GM19438 (cell line): Measurements from ENCODE around the gene TFEB.

ENCODE experiments used
- ATAC-seq: cut with Tn5 transposase; IDR thresholded peaks from one replicate; pipeline ENCODE4 v1.9.1; 2021; ENCODE audit warnings: low read depth; ENCODE audit not compliant: unreplicated experiment

TFEB gene

DNA sequence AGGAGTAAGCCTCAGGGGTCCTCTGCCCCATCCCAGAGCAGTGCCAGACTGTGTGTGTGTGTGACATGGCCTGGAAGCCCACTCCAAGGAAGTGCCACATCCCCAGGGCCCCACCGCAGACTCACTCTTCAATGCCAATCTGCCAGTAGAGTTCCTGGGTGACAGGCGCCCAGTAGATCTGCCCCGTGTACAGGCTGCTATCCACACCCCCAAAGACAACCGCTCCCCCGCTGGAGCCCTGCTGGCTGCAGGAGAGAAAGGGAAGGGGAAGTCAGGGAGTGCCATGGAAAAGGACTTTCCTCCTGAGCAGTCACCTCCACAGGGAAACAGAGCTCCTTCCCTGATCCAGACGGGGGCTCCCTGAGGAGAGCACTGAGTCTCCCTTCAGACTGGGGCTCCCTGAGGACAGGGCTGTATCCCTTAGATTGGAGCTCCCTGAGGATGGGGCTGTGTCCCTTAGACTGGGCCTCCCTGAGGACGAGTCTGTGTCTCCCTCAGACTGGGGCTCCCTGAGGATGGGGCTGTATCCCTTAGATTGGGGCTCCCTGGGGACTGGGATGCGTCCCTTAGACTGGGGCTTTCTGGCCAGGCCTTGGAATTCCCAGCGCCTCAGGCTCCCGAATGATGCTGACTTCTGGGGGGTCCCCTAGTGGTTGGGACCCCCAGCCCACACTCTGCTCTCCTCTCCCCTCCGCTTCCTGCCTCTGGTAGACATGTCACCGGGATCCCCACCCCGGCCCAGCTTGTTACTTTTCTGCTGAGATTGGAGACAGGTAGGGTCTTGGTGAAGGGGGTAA is 5.2 kb upstream of the TFEB start:
- no peak for ATAC-seq

DNA sequence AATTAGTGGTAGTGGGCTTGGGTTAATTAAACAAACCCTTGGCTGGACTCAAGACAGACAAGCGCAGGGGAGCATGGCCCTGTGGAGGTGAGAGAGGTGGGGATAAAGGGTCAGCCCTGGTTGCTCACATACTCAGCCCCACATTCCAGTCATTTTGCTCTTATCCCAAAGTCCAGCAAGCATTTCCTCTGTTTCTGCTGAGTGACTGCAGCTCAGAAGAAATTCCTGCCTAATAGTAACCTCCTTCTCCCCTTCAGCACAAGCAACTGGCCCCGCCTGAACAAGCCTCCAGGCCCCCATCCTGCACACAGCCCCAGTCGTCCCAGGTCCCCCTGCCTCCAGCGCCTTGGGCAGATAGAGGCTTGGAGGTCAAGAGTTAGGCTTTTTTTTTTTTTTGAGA is 3.6 kb upstream of the TFEB start:
- ATAC-seq: no peak

DNA sequence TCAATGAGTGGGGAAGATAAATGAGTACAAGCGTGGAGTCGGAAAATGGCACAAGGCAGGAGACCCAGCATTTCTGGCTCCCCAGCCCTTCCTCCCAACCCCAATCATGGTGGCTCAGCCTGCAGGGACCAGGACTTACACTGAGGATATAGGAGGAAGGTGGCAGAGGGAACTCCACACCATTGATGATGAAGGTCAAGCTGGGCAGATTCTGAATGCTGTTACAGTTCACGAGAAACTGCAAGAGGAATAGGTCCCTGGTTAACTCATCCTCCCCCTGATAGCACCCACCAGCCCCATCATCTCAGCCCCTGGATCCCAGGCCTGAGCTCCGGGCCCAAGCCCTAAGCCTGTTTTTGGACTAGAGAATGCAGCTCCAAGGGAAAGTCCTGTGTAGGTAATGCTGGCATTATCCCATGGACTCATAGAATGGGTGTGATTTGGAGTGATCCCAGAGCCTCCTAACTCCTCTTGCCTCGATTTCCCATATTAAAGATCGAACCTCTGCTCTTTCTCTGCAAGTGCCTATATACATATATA is 2.3 kb upstream of the TFEB start:
- no peak for ATAC-seq

DNA sequence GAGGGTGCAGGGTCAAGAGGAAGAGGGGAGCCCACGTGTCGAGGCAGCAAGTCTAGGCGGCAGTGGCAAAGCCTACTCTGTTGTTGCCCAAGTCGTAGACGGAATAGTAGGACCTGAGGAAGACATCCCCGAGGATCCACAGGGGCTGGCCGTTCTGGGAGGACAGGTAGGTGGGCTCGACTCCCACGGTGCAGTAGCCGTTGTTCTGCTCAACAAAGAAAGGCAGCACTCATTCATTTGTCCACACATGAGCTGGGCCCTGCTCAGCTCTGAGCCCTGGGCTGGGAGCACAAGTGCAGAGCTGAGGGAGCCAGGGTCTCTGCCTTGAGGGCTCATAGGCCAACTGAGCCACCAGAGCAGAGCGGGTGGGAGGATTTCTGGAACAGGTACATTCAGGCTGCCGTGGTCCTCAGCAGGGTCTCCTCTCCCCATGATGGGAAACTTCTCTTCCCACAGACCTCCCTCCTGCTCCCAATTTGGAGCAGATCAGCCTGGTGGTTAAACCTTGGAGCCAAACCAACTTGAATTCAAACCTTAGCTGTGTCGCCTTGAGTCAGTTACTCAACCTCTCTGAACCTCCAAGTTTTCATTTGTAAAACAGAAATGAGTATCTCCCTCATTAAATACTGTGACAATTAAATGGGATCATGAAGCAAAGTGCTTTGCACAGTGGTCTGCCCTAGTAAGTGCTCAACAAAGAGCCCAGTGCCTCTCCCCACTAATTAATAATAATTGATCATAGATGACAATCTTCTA is 1.6 kb upstream of the TFEB start:
- ATAC-seq: no peak

DNA sequence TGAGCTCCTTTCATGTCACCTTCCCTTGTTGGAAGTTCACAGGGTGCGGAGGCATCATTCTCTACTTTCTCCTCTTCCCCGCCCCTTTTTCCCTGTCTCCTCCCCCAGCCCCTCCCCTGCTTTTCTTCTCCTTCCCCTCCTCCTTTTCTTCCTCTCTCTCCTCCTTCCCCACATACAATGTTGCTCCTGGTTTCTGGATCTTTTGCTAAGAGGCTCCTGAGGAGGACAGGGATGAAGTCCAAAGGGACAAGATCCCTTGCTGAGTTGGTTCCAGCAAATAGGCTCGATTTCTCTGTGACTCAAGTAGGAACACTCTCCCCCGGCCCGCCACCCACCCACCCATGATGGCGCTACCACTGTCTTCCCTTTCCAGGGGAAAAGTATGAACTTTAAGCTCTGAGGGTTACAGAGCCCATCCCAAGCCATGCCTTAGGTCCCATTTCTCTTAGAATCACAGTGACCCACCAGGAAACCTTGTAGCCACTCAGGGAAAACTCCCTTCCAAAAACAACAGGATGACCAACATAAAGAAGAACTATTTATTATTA is 852 bp upstream of the TFEB start:
- ATAC-seq: no peak

DNA sequence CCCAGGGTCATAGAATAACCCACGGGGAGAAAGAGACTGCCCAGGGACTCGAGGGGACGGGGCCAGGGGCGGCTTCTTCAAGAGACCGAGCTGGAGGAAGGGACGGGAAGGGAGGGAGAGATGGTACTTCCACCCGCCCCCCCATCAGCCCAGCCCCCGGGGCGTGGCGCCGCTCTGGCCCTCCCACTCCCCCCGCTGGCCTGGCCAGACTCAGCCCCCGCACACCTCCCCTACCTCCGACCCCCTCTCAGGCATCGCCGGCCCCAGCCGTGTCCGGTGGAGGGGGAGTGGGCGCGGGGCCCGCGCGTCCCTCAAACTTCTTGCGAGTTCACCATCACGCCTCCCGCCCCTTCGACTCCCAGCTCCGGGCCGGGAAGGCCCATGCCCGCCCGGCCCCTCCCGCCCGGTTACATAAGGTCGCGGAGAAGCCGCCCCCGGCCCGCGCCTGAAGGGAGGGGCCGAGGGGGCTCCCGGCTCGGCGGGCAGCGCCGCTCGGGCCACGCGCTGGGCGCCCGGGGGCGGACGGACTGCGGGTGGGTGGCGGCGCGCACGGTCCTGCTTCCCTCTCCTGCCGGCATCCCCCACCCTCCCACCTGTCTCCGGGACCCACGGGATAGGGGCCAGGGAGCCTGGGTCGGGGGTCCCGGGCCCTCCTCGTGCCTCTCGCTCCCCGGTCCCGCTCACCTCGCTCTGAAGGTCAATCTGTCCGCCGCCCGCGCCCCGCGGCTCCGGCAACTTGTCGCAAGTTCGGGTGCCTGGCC is 562 bp downstream of the TFEB start:
- ATAC-seq: peak; percentile 30

DNA sequence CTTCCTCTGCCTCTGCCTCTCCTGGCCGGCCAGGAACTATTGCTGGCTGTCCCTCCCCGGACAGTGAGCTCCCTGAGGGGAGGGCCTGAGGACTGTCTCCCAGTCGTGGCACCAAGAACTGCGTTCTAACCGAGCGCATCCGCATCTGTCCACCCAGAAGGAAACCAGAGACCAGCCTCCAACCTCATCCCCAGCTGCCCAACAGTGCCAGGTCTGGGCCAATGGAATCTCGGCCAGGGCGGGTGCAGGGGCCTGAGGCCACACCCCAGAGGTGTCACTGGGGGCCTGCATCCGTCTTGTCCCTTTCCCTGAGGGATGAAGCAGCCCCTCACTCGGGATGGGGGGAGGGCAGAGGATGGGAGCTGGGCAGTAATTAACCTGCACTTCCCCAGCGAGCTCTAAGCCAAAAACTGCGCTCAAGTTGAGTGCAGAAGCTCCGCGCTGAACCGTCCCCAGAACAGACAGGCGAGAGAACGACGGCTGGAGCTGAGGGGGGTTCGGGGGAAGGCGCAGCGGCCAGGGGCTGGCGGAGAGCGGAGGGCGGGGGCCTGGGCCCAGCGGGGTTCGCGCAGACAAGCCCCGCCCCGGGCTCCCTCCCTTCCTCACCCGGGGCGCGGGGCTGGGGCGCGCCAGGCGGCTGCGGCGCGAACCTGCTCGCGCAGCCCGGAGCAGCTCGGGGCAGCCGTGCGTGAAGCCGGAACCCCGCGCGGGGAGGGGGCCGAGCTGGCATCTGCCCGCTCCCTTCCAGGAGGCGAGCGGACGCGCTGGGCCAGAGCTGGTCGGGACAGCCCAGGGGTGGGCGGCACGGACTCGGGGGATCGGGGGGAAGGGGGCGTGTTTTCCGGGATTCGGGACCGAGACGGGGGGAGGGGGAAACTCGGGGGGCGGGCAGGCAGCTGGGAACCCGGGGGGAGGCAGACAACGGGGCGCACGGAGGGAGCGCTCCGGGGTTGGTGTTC is 1.4 kb downstream of the TFEB start:
- ATAC-seq: peak; percentile 48

DNA sequence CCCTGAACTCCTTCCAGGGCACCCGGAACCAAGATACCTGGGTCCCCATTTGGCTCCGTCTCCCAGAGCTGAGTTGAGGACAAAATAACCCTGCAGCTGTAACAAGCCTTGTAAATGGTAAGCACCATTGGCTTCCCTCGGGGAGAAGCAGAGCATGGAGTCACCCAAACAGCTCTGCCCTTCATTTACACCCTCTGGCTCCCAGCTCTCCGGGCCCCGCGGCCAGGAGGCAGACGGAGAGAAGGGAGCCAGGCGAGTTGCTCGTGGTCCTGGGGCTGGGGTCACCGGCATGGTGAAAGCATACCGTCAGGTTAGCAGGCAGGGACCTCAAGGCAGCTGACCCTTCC is 2.1 kb downstream of the TFEB start:
- ATAC-seq: no peak

DNA sequence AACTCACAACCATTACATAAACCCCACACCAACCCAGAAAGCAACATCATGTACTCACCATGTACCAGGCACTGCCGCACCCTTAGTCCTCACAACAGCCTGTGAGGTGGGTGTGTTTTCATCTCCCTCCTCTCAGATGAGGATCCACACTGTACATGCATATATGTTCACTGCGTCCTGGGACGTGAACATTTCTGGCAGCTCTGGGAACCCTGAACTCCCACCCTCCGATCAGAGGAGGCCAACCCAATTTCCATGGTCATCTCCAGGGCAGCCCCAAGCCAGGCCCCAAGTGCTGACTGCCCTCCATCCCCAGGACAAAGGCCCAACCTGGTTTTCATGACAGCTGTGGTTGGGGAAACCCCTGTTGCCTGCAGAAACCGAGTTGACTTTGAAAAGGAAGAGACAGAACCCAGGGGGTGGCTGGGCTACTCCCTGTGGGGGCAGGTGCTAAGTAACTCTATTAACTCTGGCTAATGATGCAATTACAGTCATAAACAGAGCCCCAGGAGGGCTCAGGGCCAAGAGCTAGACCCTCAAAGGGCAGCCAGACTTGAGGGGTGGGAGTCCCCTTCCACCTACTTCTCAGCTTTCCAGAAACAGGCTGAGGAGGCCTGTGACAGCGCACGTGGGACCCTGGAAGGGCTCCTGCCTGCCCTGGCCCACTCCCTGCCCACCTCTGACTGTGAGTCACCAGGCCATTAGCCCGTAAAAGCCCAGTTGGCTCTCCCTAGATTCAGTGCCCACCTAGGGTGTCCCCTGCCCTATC is 2.6 kb downstream of the TFEB start:
- ATAC-seq: peak; percentile 29

DNA sequence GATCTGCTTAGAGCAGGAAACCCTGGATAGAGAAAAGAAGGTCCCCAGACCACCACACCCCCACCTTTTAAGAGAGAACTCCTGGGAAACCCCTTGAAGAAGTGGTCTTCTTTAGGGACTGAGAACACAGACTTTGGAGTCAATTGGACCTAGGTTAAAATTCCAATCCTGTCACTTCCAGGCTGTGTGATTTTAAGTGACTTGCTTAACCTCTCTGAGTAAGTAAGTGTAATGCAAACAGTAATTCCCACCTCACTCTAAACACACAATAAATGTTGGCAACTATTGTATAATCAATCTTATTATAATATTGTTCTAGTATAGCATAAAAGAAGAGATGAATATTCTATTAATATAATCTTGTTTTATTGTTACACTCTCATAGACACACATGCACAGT is 3.3 kb downstream of the TFEB start:
- ATAC-seq: no peak

DNA sequence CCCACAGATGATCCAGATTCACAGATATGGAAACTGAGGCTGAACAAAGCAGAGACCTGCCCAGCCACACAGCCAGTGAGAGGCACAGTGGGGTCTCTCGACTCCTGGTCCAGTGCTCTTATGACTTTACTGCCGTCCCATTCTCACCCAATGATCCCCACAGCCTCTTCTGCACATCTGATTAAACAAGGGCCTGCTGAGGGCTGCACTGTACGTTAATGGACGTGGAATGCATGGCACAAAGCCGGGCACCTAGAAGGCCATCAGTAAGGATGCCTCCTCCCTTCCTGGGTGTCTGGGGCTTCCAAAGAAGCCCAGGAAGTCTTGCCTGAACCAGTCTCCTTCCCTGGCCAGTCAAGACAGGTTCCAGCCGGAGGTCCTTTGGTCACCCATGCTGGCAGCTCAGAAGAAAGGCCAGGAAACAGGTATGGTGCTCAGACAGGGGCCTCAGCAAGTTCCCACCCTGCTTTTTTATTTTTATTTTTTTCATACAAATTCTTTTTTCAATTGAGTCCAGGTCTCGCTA is 3.8 kb downstream of the TFEB start:
- no peak for ATAC-seq

DNA sequence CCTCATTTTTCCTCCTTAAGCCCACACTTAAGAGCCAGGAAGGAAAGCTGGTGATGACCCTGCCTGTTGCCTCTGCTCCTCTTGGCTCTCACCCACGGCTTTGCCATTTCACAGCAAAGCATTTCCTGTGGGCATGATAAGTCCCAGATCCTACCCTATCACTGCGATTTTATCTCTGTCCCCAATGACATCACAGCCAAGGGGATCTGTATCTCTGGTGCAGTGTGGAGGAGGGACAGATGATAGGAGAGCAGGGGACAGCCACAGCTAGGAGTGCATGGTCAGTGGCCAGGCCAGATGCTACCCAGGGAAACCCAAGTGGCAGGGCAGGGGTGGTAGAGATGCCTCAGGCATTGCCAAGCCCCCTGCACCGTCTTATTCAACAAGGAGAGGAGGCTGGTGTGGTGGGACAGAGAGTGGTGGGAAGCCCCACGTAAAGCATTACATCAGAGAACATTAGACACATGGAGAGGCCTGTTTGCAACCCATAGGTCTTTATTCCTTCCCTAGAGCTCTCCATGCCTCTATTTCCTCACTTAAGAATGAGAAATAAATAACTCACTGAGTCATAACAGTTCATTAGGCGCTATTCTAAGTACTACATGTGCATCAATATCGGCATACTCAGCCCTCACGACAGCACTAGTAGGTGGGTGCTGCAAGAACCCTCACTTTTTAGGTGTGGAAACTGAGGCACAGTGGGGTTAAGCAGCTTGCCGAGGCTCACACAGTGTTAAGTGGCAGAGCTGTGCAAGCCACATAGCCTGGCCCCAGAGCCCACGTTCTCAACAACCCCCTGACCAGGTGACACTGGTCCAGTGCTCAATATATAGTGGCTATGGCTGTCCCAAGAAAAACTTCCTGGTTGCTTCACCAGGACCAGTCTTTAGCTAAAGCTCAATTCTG is 4.6 kb downstream of the TFEB start:
- no peak for ATAC-seq

DNA sequence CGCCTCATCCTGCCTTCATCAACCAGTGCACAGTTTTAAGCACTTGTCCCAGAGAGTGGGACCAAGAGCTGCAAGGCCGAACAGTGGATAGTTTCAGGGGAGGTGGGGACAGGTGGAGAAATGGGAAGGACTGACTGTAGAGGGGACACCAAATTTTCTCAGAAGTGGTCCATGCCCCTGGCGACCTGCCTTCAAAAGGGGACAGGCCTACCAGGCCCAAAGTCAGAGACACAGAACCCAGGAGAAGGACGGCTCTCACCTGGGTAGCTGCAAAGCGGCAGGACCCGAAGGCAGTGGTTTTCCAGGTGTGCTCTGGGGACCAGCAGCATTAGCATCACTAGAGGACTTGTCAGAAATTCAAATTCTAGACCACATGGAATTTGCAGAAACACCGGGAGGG is 5.8 kb downstream of the TFEB start:
- no peak for ATAC-seq

DNA sequence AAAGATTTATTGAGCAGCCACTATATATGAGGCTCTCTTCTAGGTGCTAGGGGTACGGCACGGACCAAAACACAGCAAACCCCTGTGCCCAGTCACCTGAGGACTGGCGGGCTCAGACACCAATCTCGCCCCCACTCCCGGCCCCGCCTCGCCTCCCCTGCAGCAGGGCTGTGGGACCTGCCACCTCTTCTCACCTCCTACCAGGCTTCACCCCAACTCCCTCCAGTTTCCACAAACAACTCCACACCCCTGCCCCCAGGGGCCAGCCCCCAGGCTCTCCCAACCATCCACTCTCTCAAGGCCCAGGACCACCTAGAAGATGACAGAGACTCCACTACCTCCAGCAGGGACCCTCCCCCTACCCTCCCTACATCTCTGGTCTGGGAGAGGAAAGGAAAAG is 6.5 kb downstream of the TFEB start:
- no peak for ATAC-seq

DNA sequence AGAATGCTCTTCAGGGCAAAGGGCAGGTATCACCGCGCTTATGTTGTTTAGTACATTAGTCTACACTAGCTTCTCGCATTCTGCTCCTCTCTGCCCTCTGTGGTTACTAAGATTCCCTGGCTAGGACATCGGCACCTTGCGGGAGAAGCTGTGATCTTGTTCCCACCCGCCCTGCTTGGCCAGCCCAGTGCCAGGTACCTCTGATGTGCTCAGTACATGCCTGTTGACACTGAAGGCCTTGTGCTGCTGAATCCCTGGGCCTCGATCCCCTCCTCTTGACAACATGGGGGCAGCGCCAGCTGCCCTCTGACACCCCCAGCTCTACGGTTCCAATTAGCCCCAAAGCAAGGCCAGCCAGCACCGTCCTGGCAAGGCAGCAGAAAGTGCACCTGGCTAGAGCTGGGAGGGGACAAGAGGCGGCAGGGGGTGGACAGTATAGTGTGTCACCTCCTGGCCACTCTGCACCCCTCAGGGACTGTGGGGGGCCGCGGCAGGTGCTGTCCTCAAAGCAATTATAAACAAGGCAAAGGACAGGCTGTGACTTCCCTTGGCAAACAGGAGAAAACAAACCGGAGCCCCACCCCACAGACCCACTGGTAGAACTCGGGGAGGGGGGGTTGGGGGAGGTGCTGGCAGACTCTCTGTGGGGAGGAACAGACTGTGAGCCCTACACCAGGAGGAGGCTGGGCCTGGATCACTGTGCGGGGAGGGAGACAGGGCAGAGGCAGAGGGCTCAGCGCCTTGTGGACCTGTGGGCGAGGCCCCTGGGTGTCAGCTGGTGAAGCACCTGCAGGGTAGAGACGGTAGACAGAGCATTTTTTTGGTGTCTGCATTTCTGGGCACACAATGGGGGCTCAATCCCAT is 7.1 kb downstream of the TFEB start:
- no peak for ATAC-seq

DNA sequence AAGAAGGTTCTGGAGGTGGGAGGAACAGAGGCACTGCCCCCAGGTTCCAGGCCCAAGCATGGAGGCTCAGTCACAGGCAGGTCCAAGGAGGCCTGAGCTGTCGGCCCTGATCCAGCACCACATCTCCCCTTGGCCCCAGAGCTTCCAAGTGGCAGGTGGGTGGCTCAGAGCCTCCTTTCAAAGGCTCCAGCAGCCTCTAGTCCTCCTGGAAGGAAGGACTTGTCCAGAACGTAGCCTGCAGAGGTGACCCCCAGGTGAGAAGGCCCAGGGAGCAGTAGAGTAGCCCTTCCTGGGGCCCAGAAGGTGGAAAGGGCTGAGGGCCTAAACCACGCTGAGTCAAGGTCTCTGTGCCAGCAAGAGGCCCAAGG is 7.7 kb downstream of the TFEB start:
- ATAC-seq: no peak

DNA sequence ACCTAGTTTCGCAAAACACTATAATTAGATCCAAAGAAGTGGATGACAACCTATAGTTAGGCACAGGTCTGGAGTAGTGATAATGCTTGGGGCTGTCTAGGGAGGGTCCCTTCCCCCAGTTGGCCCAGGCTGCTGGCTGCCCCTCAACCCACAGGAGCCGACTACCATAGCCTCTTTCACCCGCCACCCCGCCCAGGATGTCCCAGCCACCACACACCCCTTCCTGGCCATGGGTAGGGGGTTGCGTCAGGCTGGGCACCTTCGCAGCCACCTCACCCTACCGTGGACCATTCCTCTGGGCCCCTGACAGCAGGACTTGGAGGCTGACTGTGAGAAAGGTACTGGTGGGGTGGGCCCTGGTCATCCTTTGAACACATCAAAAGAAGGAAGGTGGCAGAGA is 8.5 kb downstream of the TFEB start:
- no peak for ATAC-seq
